ENCODE data around the gene TTYH3.
A peak's percentile ranks its signal among the peaks of the same experiment; 100 is the strongest.
"Not testable (repeated sequence)": the region's sequence is repeated elsewhere in the genome, so short reads cannot be mapped to it uniquely, and the experiment has no call there.

TTYH3 gene

GRCh38 chr7:2688409-2689342 is 56.9 kb downstream of the TTYH3 start:
- no peak for DNase-seq (ENCODE audit: low spot score)

GRCh38 chr7:2689343-2689847 is 57.6 kb downstream of the TTYH3 start:
- no peak for DNase-seq (ENCODE audit: low spot score)

GRCh38 chr7:2689951-2690705 is 58.3 kb downstream of the TTYH3 start:
- no peak for DNase-seq (ENCODE audit: low spot score)

GRCh38 chr7:2691011-2691707 is 59.4 kb downstream of the TTYH3 start:
- DNase-seq (ENCODE audit: low spot score): no peak

- not testable (repeated sequence) for DNase-seq (ENCODE audit: low spot score)
Observed at GRCh38 chr7:2691932-2692439, 60.2 kb downstream of the TTYH3 start.

- no peak for DNase-seq (ENCODE audit: low spot score)
Observed at GRCh38 chr7:2692543-2692942, 60.8 kb downstream of the TTYH3 start.

GRCh38 chr7:2693420-2694121 is 61.8 kb downstream of the TTYH3 start:
- DNase-seq (ENCODE audit: low spot score): not testable (repeated sequence)

GRCh38 chr7:2694122-2694436 is 62.3 kb downstream of the TTYH3 start:
- not testable (repeated sequence) for DNase-seq (ENCODE audit: low spot score)

GRCh38 chr7:2698581-2699288 is 66.9 kb downstream of the TTYH3 start:
- DNase-seq (ENCODE audit: low spot score): peak; percentile 33

- DNase-seq (ENCODE audit: low spot score): no peak
Observed at GRCh38 chr7:2699289-2699620, 67.5 kb downstream of the TTYH3 start.

- DNase-seq (ENCODE audit: low spot score): no peak
Observed at GRCh38 chr7:2700141-2700850, 68.5 kb downstream of the TTYH3 start.

- no peak for DNase-seq (ENCODE audit: low spot score)
Observed at GRCh38 chr7:2701424-2701823, 69.6 kb downstream of the TTYH3 start.

GRCh38 chr7:2701832-2702593 is 70.2 kb downstream of the TTYH3 start:
- no peak for DNase-seq (ENCODE audit: low spot score)

GRCh38 chr7:2702594-2702957 is 70.8 kb downstream of the TTYH3 start:
- DNase-seq (ENCODE audit: low spot score): no peak

GRCh38 chr7:2705371-2706096 is 73.7 kb downstream of the TTYH3 start:
- DNase-seq (ENCODE audit: low spot score): no peak

GRCh38 chr7:2706685-2707126 is 74.9 kb downstream of the TTYH3 start:
- no peak for DNase-seq (ENCODE audit: low spot score)

GRCh38 chr7:2707481-2707880 is 75.7 kb downstream of the TTYH3 start:
- DNase-seq (ENCODE audit: low spot score): no peak

- no peak for DNase-seq (ENCODE audit: low spot score)
Observed at GRCh38 chr7:2708041-2708440, 76.3 kb downstream of the TTYH3 start.

Measured in germinal center (tissue), 1 donor.